ENCODE results near the gene ZSCAN25. TPM values are rescaled to one million over a fixed set of nuclear protein-coding genes. Genes with fewer than 3 reads are reported as not detected.
"Not testable (repeated sequence)": the region's sequence is repeated elsewhere in the genome, so short reads cannot be mapped to it uniquely, and the experiment has no call there.

ZSCAN25 gene
- total RNA-seq, 4 donors from 2014 or later: 15.3 to 46.1 (median 20.0) TPM

GRCh38 chr7:99648843-99649242 is 32.1 kb downstream of the ZSCAN25 start:
- peaks cover 5% of the 10 kb centered on the region for H3K36me3 ChIP-seq

GRCh38 chr7:99651290-99651689 is 34.5 kb downstream of the ZSCAN25 start:
- Histone ChIP-seq H3K4me3 (no peak overlapping the region), H3K9me3 (no peaks in the 10 kb centered on the region), H3K27me3 (no peaks in the 10 kb centered on the region), H3K36me3 (no peaks in the 10 kb centered on the region), H3K4me1 (no peaks in the 10 kb centered on the region), H3K27ac (no peak overlapping the region)
- WGBS: 95% methylated on average over 2 of the region's 2 CpGs
- TF ChIP-seq EP300 (IDR thresholded peaks at IDR 0.05) (no peak), POLR2AphosphoS5 (IDR thresholded peaks at IDR 0.05) (no peak), POLR2A (IDR thresholded peaks at IDR 0.05) (no peak), CTCF (IDR thresholded peaks at IDR 0.05) (no peak)
- DNase-seq (ENCODE audit: low spot score in 2 of 2): no peak

More at GRCh38 chr7:99648843-99649242, 32.1 kb downstream of the ZSCAN25 start:
- DNase-seq (ENCODE audit: low spot score in 2 of 2): no peak
- Histone ChIP-seq H3K27me3 (no peaks in the 10 kb centered on the region), H3K4me1 (no peaks in the 10 kb centered on the region), H3K27ac (no peak overlapping the region), H3K4me3 (no peak overlapping the region), H3K9me3 (no peaks in the 10 kb centered on the region)
- TF ChIP-seq POLR2A (IDR thresholded peaks at IDR 0.05) (no peak), POLR2AphosphoS5 (IDR thresholded peaks at IDR 0.05) (no peak), CTCF (IDR thresholded peaks at IDR 0.05) (no peak), EP300 (IDR thresholded peaks at IDR 0.05) (no peak)
- WGBS: 94% methylated on average over 2 of the region's 2 CpGs

GRCh38 chr7:99652671-99653070 is 35.9 kb downstream of the ZSCAN25 start:
- no peak overlapping the region for H3K4me3 ChIP-seq
- no peak overlapping the region for H3K27ac ChIP-seq
- no peaks in the 10 kb centered on the region for H3K27me3 ChIP-seq
- H3K4me1 ChIP-seq: no peaks in the 10 kb centered on the region
- no peak for DNase-seq (ENCODE audit: low spot score in 2 of 2)
- WGBS: 89% methylated on average over 2 of the region's 2 CpGs
- TF ChIP-seq EP300 (IDR thresholded peaks at IDR 0.05) (no peak), CTCF (IDR thresholded peaks at IDR 0.05) (no peak), POLR2AphosphoS5 (IDR thresholded peaks at IDR 0.05) (no peak), POLR2A (IDR thresholded peaks at IDR 0.05) (no peak)
- H3K9me3 ChIP-seq: no peaks in the 10 kb centered on the region
- H3K36me3 ChIP-seq: no peaks in the 10 kb centered on the region

GRCh38 chr7:99653269-99653668 is 36.5 kb downstream of the ZSCAN25 start:
- not testable (repeated sequence) for H3K36me3 ChIP-seq; H3K27me3 ChIP-seq; H3K4me1 ChIP-seq; DNase-seq (ENCODE audit: low spot score in 2 of 2); H3K9me3 ChIP-seq; H3K27ac ChIP-seq; H3K4me3 ChIP-seq
- 98% methylated on average over 4 of the region's 4 CpGs for WGBS

- Histone ChIP-seq H3K36me3 (no peaks in the 10 kb centered on the region), H3K4me1 (no peaks in the 10 kb centered on the region), H3K27ac (no peak overlapping the region), H3K4me3 (no peak overlapping the region), H3K9me3 (no peaks in the 10 kb centered on the region), H3K27me3 (no peaks in the 10 kb centered on the region)
- no peak for TF ChIP-seq CTCF (IDR thresholded peaks at IDR 0.05)
- no peak for TF ChIP-seq EP300 (IDR thresholded peaks at IDR 0.05)
- no peak for TF ChIP-seq POLR2A (IDR thresholded peaks at IDR 0.05)
- TF ChIP-seq POLR2AphosphoS5 (IDR thresholded peaks at IDR 0.05): no peak
- 86% methylated on average over 3 of the region's 3 CpGs for WGBS
- DNase-seq (ENCODE audit: low spot score in 2 of 2): no peak
Measured at GRCh38 chr7:99653754-99654153, 37.0 kb downstream of the ZSCAN25 start.

GRCh38 chr7:99654626-99655025 is 37.9 kb downstream of the ZSCAN25 start:
- H3K4me3 ChIP-seq; H3K27ac ChIP-seq; H3K36me3 ChIP-seq; DNase-seq (ENCODE audit: low spot score in 2 of 2); H3K9me3 ChIP-seq; H3K4me1 ChIP-seq; H3K27me3 ChIP-seq: not testable (repeated sequence)
- 94% methylated on average over 3 of the region's 3 CpGs for WGBS

- not testable (repeated sequence) for H3K4me1 ChIP-seq; H3K4me3 ChIP-seq; DNase-seq (ENCODE audit: low spot score in 2 of 2); H3K9me3 ChIP-seq; H3K27ac ChIP-seq; H3K27me3 ChIP-seq
- WGBS: 86% methylated on average over 5 of the region's 5 CpGs
- peaks cover 29% of the 10 kb centered on the region for H3K36me3 ChIP-seq
Measured at GRCh38 chr7:99657879-99658278, 41.1 kb downstream of the ZSCAN25 start.
